ENCODE data around the gene NFAT5.
A peak's percentile ranks its signal among the peaks of the same experiment; 100 is the strongest.

GRCh38 chr16:69565671-69566239, at the start of gene NFAT5:
- TF ChIP-seq NFIC (IDR thresholded peaks at IDR 0.05) (no peak), MAX (IDR thresholded peaks at IDR 0.05) (peak; percentile 72; the same call in 1 of the 2 replicates), CEBPB (IDR thresholded peaks at IDR 0.05) (peak; percentile 38; the same call in 1 of the 2 replicates)

All from Ishikawa (cell line).